Right lobe of liver (tissue), 4 donors: ENCODE data around the gene LHFPL2.

ENCODE experiments used
- POLR2A ChIP-seq: fragments of 450-650 bp; IDR thresholded peaks from one replicate; pipeline ENCODE4 v1.6.1; 2017; ENCODE audit warnings: antibody characterized with exemption, mild to moderate bottlenecking
- TF ChIP-seq, protein P1 (sequence below), 4 donors: fragments of 200-600 bp in 3 of 4; fragments of 450-650 bp in 1 of 4; IDR thresholded peaks; one replicate each; pipeline versions ENCODE4 v1.5.1 to v1.8.0; 2016 to 2022; ENCODE audit warnings: antibody characterized with exemption in 4 of 4, mild to moderate bottlenecking in 2 of 4
- donor health status: DM: no; HTN: no; CAD: no.
- donor health status: DM: no; HTN: no; CAD: no.
- donor health status: DM: no; HTN: yes; CAD: no.

DNA sequence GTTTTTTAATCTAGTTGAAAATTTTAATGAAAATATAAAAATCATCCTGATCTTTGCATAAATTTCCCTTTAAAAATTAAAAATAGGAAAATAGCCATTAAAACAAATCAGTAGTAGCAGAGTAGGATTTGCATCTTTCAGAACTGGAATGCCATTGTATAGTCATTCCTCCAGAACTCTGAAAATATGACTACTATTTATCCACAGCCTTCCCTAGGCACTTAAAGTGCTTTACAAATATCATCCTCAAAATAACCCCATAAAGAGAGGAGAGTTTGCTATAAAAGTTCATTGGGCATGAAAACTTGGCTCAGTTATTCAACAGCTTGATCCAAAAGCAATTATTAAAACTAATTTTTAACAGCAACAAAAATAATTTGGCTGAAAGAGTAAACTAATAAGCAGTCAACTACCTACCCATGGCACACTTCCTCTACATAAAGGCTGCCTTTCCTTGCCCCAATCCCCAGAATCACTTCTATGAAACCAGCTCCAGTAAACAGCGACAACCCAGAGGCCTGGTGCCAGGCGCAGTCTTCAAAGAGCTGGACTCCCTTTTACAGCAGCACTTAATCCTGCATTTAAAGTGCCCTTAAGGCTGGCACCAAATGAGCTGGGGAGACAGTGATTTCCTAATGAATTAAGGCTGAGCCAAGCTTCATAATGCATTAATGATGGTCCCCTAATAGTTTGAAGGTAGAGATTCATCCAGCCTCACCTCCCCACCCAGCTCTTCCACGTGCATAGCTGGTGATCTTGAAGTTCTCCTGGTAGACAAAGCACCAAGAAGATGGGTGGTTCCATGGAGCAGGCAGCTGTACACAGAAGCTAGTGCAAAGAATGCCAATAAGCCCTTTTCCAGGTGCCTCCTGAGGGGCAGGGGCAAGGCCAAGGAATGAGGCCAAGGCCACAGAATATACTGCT lies 36.1 kb downstream of the LHFPL2 start:
- TF ChIP-seq, protein P1, sequence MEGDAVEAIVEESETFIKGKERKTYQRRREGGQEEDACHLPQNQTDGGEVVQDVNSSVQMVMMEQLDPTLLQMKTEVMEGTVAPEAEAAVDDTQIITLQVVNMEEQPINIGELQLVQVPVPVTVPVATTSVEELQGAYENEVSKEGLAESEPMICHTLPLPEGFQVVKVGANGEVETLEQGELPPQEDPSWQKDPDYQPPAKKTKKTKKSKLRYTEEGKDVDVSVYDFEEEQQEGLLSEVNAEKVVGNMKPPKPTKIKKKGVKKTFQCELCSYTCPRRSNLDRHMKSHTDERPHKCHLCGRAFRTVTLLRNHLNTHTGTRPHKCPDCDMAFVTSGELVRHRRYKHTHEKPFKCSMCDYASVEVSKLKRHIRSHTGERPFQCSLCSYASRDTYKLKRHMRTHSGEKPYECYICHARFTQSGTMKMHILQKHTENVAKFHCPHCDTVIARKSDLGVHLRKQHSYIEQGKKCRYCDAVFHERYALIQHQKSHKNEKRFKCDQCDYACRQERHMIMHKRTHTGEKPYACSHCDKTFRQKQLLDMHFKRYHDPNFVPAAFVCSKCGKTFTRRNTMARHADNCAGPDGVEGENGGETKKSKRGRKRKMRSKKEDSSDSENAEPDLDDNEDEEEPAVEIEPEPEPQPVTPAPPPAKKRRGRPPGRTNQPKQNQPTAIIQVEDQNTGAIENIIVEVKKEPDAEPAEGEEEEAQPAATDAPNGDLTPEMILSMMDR (IDR thresholded peaks at IDR 0.05), result no peak
- no peak for TF ChIP-seq POLR2A
